HG03064 (cell line): Measurements from ENCODE around the gene ING4.

Source experiments
- ATAC-seq: cut with Tn5 transposase; IDR thresholded peaks from one replicate; pipeline ENCODE4 v1.9.1; 2021; ENCODE audit warnings: low read depth; ENCODE audit not compliant: unreplicated experiment

The ING4 gene

DNA sequence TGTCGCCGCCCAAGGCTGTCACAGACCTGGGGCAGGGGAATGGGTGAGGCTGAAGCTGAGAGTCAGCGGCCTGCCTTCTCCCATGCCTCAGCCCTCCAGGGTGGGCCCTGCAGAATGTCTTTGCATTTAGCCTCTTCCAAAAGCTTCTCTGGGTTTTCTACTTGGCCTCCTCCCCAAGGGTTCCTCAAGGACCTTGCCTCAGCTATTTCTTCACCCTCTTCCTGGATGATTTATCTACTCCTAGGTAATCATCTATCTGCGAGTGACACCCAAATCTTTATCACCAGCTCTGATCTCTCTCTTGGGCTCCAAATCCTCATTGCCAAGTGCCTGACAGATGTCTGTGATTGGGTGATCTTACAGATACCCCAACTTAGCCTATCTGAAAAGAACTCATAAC, 22.4 kb downstream of the ING4 start:
- ATAC-seq: no peak

DNA sequence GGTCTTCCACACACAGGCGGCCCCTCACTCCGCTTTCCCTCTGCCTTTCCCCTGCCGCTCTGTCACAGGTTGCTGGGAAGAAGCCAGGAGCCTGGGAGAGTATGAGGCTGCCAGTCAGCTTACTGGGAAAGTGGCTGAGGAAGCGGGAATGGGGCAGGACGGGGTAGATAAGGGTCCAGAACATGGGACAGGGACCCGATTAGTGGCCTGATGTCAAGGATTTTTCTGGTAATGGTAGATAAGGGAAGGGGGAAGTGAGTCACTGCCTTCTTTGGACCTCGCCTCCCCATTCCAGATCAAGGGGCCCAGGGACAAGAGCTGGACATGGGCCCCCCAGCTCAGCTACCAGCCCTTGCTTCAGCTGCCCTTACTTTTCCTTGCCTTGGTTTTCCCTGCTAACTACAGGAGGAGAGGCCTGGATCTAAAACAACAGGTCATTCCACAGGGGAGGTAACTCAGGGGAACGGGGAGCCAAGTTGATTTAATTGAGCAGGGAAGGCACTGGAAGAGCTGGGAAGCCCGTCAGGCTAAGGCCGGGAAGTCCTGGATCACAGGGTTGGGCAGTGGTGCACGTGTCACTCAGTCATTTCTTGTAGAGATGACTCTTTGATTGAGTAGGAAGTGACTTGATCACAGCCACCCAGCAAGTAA, 23.6 kb downstream of the ING4 start:
- no peak for ATAC-seq

DNA sequence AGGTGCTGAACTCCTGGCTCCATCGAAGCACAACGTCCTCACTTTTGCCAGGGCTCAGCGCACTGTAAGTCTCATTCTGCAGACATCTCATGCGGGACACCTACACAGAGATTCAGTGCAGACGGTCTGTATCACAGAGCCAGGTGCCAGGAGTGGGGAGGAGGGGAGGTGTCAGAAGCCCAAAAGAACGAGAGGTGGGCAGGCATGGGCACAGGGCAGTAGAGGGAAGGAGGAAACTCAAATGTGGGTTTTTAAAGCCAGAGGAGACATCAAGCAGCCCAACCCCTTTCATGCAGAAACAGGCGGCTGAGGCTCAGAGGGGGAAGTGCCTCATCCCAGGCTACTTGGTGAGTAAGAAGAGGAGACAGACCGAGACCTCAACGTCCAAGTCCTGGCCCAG, 24.6 kb downstream of the ING4 start:
- ATAC-seq: no peak

DNA sequence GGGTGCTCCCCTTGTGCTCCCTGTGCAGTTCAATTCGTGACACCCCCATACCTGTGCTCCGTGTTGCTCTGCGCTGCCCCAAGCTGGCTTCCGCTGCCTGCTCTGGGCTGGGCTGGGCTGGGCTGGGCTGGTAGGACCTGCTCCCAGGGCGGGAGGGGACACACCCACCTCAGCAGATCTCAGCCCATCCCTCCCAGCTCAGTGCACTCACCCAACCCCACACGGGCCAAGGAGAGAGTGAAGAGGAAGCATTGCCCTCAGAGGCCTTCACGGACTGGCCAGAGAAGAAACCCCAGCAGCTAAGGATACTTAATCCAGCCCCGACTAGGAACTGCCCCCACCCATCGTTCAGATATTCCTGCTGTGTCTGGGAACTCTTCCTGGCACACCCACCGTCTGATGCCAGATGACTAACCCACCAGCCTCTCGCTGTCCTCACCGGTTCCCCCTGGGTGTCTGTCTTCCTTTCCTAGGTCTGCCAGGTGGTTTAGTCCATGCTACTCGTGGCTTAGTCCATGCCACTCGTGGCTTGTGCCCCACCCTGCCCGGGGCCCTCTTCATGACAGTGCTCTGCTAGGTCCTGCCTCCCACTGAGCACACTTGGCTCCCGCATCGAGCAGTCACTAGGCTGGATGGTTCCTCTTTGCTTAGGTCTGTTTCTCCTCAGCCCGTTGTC, 26.9 kb downstream of the ING4 start, which contains the start of gene LPAR5:
Gene LPAR5 (minus strand): TSS at position 104 of the 676 bp plus-strand sequence. CDS start 14,711 bp downstream, outside the sequence.
- ATAC-seq: no peak

DNA sequence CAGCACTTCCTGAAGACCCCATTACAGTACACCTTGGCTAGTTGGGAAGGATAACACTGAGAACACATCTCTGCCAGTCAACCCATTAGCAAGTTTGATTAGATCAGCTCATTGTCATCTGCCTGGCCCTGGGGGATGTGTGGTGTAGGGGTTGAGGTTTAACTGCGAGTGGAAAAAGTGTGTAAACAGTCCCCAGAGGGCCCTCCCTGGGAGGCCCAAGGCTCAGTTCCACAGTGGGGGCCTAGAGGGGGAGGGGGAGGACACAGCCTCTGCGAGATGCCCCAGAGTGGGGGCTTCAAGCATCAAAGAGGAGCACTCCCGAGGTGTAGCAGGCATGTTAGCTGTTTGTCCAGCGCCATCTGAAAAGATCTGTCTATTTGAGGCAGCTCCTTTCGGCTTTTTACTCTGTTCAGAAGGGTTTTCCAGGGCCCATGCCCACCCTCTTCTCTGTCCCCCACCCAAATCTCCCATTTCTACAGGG, 27.5 kb downstream of the ING4 start:
- ATAC-seq: no peak

DNA sequence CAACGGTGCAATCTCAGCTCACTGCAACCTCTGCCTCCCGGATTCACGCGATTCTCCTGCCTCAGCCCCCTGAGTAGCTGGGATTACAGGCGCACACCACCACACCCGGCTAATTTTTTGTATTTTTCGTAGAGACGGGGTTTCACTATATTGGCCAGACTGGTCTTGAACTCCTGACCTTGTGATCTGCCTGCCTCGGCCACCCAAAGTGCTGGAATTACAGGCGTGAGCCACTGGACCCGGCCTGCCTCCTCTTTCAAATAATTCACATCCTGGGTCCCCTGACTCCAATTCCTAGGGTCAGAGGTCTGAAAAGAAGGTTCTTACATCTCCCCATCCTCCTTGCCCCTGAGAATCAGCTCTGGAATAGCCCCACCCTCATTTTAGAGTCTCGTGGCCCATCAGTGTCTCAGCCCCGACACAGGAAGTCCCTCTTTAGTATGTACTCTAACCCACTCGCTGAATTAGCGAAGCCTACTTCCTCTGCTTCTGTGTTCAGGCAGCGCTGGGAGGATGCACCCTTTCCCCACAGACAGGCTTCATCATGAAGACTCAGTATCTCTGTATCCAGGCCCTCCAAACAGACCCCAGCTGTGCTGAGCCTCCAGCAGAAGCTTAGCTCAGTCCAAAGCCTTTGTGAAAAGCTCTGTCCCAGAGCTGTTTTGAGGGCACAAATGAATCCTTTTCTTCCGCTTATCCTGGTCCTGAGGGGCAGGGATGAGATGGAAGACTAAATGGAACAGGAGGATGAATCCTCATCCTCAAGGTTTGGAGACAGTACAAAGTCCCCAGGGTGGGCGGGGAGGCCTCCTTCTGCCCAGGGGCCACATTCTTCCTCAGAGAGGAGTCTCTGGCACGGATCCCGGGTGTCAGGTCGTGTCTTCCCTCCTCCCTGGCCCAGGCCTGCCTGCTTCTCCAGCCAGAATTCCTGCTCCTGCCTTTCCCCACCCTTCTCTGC, 30.6 kb downstream of the ING4 start:
- ATAC-seq: no peak

DNA sequence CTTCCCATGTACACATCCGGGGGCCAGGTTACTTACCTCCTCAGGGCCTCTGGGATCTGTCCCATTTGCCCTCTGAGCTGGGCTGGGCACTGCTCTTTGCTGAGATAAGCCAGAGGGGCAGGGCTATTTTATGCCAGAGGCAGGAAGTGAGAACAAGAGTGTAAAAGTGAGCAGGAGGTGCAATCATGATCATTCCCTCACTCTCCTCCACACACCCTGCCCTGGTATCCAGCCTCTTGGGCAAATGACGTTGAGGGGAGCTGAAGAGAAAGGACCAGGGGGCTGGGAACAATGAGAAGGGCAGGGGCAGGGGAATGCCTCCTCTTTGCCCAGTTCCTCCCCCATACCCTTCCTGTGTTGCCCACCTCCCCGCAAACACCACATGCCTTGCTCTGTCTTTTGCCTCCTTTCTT, 31.4 kb downstream of the ING4 start:
- no peak for ATAC-seq

DNA sequence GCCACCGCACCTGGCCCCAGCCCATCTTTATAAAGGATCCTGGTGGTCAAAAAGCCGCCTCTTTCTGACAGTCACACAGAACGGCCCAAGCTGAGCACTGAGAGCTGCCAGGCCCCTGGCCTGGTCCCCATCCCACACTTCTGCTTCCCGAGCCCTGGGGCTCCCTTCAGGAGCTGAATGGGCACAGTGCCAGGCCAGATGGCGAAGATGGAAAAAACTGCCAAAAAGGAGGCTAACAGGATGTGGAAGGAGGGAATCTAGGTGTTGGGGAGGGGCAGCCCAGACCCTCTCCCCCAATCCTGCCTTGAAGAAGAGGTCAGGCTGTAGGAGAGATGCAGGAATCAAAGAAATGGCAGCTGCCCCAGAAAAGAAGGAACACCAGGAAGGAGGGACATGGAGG, 32.2 kb downstream of the ING4 start:
- ATAC-seq: no peak

DNA sequence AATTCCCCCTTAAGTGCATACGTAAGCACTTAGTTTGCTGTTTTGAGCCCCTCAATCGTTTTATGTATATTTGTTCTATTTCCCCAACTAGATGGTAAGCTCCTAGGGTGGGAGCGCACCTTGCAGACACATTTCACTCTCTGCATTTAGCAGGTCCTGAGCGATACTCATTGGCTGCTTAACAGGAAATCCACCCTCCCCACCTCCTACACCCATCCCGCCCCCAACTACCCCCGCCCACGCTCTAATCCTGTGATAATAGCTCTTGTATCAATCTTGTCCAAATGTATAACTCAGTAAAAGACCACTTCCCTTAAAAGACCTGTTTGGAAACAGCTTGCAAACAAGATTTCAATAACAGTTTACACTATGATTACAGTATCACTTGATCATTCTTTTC, 35.3 kb downstream of the ING4 start:
- no peak for ATAC-seq

DNA sequence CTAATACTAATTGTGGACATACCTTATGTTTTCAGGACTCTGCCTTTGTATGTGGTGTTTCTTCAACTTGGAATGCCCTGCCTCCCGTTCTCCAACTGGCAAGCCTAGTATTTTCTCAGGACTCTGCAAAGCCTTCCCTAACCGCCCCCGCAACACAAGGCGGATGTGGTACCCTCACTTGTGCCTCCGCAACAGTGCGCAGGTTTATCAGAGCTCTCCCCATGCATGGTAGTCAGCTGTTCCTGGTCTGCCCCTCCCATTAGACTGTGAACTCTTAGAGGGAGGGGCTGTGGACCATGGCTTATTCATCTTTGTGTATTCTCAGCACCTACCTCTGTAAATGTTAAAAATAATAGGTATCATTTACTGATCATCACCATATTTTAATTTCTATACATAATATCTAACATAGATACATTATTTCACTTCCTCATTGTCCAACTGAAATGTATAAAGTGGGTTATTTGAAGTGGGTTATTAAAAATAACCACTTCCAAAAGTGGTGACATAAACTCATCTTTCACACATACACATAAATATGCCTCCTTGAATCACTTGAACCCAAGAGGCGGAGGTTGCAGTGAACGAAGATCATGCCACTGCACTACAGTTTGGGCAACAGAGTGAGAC, 36.1 kb downstream of the ING4 start:
- ATAC-seq: no peak

DNA sequence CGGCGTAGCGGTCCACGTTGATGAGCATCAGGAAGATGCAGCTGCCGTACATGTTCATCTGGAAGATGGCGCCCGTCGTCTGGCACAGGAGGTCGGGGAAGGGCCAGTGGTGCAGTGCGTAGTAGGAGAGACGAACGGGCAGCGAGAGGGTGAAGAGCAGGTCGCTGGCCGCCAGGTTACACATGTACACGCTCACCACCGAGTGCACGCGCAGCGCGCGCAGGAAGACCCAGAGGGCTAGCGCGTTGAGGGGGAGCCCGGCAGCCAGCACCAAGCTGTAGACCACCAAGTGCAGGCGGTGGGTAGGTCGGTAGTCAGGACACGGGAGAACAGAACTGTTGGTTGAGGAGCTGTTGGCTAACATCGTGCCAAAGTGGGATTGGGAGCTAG, 42.0 kb downstream of the ING4 start:
- no peak for ATAC-seq

DNA sequence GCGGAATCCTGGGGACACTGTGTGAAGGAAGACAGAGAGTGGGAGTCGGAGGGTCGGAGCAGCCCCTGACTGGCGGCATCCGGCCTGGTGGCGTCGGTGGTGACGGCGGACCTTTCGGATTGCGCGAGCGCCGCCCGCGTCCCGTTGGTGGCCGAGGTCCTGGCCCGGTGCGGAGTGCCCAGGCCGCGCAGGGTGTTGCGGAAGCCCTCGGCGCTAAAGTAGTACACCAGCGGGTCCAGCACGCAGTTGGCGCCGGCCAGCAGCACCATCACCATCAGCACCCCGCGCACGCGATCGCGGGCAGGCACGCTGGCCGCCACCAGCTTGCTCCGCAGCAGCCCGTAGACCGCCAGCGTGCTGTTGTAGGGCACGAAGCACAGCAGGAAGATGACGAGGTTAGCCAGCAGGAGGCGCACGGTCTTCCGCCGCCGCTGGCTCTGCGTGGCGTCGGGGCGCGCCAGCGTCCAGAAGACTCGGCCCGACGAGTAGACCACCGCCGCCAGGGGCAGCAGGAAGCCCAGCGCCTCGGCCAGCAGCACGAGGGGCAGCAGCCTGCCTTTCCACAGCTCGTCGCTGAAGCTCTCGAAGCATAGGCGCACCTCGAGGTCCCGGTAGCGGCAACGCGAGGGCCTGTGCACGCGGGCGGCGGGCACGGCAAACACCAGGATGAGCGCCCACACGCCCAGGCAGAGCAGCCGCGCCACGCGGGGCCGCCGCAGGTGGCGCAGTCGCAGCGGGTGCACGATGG, 42.6 kb downstream of the ING4 start:
- no peak for ATAC-seq

DNA sequence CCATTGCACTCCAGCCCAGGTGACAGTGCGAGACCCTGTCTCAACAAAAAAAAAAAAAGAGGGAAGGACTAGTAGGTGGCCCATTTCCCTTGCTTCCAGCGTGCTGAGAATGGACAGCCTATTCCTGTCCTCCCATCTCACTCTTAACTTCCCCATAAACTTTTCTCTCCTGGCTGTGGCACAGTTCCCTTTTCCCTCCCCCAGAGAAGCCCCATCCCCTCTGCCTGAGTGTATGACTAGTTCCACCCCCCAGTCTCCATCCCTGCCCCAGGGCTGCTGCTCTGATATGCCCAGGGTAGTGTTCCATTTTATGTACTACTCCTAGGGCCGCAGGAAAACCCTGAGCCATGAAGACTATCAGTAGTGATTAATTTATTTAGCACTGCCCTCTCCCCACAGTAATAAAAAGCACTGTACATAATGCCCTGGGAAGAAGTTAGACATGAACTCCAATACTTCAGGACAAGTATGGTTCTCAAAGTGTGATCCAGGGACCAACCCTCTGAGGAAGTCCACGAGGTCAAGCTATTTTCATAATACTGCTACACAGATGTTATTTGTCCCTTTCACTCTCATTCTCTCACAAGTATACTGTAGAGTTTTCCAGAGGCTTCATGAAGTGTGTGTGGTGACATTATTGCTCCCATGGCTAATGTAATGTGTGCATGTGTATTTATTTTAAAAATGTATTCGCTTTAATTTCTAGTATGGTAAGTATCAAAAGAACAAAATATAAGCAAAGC, 44.3 kb downstream of the ING4 start:
- ATAC-seq: no peak

DNA sequence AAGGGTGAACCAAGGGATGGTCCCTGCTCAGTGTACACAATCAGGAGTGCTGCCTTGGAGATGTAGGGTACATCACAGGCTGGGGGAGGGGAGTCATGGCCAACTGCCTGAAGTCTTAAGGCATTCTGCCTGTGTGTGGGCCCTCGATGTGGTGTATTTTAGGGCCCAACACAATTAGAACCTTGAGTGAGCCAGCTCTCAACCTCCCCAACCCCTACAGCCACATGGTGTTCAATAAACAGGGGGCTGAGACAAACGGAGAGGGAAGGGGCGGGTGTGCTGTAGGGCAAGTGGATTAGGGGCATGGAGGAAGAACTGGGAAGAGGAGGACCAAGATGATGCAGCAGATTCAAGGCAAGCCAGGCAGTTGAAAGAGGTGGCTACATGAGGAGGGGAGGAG, 47.1 kb downstream of the ING4 start:
- ATAC-seq: no peak

DNA sequence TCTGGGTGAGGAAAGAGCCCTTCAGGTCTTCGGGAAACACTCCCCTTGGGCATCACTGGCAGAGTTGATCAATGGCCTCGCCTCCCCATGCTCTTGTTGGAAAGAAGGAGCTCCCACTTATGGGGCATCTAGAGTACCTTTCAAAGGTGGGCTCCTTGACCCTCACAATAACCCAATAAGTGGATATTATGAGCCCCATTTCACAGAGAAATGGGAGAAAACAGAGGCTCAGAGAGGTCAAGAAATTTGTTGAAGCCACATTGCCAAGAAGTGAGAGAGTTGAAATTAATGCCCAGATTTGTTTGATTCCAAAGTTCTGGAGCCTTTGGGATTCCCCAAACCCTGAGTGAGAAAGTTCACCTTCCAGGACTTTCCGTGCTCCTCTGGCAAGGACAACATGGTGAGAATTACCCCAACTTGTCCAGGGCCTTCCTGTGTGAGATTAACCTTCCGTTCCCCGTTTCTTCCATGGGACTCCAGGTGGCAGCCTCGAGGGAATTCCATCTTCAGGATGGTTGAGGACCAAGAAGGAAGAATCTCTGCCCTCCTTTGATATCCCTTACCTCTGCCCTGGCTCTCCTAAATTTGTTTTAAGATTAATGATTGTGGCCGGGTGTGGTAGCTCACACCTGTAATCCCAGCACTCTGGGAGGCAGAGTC, 48.3 kb downstream of the ING4 start:
- ATAC-seq: no peak

DNA sequence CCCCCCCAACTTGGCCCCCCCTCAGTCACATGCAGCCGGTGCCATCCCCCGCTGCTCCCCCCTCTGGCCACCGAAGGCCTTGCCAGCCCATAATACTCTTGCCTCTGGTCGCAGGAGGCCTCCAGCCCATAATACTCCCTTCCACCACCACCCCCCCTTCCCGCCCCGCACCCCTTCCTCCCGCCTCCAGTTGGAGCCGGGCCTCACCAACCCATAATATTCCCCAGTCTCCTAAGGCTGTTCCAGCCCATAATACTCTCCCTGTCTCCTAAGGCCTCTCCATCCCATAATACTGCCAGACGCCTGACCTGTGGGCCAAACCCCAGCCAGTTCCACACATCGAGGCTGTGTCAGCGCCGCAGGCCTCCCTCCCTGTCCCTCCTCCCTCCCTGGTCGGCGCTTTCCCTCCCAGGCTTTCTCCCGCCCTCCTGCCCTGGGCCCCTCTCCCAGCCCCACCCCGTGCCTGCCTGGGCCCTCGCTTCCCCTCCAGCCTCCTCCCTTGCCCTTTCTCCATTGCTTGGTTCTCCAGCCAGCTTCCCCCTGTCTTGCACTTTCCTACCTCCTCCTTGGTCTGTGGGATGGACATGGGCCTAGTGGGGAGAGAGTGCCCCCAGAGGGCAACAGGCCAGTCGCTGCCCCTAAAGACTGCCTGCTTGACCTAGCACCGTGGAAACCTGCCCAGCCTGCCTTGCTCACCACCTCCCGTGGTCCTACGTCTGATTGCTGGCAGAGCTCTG, 49.0 kb downstream of the ING4 start:
- no peak for ATAC-seq

DNA sequence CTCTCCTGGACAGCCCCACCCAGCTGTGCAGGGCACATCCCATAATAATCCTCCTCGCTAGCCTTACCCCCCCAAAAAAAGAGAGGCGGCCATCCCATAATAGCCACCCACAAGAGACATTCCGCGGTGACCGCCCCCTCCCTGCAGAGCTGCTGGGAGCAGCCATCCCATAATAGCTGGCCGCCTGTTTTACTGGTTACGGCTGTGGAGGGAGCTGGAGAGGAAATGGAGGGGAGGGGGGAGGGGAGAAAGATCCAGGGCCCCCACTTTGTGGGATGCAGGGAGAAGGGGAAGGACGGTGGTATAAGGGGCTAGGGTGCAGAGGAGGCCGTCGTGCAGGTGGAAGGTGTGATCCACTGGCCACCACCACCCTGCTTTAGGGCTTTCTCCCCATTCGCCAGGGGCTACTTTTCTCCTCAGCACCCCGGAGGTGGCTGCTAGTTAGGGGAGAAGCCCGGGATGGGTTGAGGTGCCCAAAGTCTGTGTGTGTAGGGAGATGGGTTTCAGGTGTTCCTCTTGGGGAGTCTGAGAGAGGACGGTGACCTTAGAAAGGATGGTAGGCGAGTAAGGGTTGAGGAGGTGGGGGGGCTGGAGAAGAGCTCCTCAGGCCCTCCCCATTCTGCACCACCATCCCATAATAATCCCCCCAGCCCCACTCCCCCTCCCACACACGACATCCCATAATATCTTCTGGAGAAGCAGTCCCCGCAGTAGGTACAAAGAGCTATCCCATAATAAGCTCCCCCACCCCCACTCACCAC, 49.7 kb downstream of the ING4 start:
- no peak for ATAC-seq

DNA sequence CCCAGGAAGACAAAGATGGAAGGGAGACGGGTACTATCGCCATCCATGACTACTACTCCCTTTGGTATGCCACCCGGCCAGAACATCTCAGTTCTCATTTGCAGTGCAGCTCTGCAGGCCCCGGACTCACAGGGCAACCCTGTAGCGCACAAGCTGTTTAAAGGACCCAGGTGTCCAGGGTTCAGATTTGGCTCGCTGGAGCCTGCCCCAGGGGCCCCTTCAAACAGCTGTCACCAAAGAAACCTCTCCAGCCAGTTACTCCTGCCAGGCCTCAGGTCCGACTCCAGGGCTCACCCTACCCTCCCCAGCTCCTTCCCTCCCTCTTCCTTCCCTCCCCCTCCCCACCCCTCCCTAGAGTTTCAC, 50.3 kb downstream of the ING4 start:
- no peak for ATAC-seq
